ENCODE measurements around the gene SPHKAP. TPM values are rescaled to one million over a fixed set of nuclear protein-coding genes. Genes with fewer than 3 reads are reported as not detected.

Gene SPHKAP
- total and polyA plus RNA-seq, 9 donors: 0.34 to 26.4 (median 0.99) TPM

- Histone ChIP-seq H3K4me1 (ENCODE audit: insufficient read depth) (no peaks in the 10 kb centered on the region), H3K36me3 (no peaks in the 10 kb centered on the region), H3K4me3 (no peak overlapping the region), H3K9me3 (no peaks in the 10 kb centered on the region), H3K27ac (no peak overlapping the region), H3K27me3 (no peaks in the 10 kb centered on the region)
- no peak for DNase-seq
- 67 to 69% (median 68%) methylated on average over 3 of the region's 3 CpGs for WGBS, 3 donors
- TF ChIP-seq CTCF (IDR thresholded peaks at IDR 0.05) (no peak), EP300 (IDR thresholded peaks at IDR 0.05) (no peak), POLR2A (IDR thresholded peaks at IDR 0.05) (no peak)
- intact Hi-C loops (cut with DNase I): no loop called here
Measured at GRCh38 chr2:228140934-228141528, 40.5 kb downstream of the SPHKAP start.

GRCh38 chr2:228136027-228136426, 45.5 kb downstream of the SPHKAP start:
- Histone ChIP-seq H3K27me3 (no peaks in the 10 kb centered on the region), H3K4me1 (ENCODE audit: insufficient read depth) (no peaks in the 10 kb centered on the region), H3K4me3 (no peak overlapping the region), H3K36me3 (no peaks in the 10 kb centered on the region), H3K9me3 (no peaks in the 10 kb centered on the region), H3K27ac (no peak overlapping the region)
- DNase-seq: no peak
- TF ChIP-seq EP300 (IDR thresholded peaks at IDR 0.05): no peak
- TF ChIP-seq CTCF (IDR thresholded peaks at IDR 0.05): no peak
- TF ChIP-seq POLR2A (IDR thresholded peaks at IDR 0.05): no peak
- 64 to 71% (median 64%) methylated on average over 3 of the region's 3 CpGs for WGBS, 3 donors
- intact Hi-C loops (cut with DNase I): no loop called here

DNA sequence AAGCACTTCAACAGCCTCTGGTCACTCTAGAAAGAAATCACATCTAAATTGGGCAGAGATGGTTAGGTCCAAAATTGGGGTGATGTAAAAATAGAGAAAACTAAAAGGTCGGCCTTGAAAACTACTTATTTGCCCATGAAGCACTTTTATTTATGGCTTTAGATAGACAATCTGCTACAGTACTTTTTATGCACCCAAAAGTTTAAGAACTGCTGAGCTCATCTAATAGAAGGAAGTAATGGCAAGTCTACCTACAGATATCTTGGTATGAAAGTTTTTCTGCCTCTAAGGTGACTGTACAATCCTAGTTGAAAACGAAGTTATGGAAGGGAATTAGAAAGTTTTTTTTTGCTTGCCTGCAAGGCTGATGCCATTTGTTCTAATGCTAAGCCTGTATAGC, 46.2 kb downstream of the SPHKAP start:
- Histone ChIP-seq H3K4me1 (ENCODE audit: insufficient read depth) (no peaks in the 10 kb centered on the region), H3K27ac (no peak overlapping the region), H3K36me3 (no peaks in the 10 kb centered on the region), H3K4me3 (no peak overlapping the region), H3K27me3 (no peaks in the 10 kb centered on the region), H3K9me3 (no peaks in the 10 kb centered on the region)
- 69 to 75% (median 71%) methylated on average over 2 of the region's 2 CpGs for WGBS, 3 donors
- DNase-seq: no peak
- TF ChIP-seq POLR2A (IDR thresholded peaks at IDR 0.05) (no peak), CTCF (IDR thresholded peaks at IDR 0.05) (no peak), EP300 (IDR thresholded peaks at IDR 0.05) (no peak)
- intact Hi-C loops (cut with DNase I): no loop called here

DNA sequence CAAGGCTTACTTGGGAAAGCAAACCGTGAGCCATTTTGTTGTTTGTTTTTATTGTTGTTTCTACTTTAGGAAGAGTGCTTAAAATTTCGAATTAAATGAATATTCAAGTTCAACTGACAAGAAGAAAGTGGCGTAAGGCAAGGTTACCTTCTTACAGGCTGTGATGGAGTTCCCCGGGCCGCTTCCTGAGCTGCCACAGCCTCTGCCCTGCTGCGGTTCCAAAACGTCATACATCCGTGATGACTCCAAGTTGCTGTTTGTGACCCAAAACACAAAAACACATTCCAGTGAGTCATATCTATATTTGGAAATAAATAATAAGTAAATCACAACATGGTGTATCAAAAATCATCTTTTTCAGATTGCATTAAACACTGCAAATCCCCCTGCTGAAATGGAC, 49.7 kb downstream of the SPHKAP start:
- no peaks in the 10 kb centered on the region for H3K4me1 ChIP-seq (ENCODE audit: insufficient read depth)
- TF ChIP-seq POLR2A (IDR thresholded peaks at IDR 0.05): no peak
- TF ChIP-seq EP300 (IDR thresholded peaks at IDR 0.05): no peak
- no peak for TF ChIP-seq CTCF (IDR thresholded peaks at IDR 0.05)
- 72 to 78% (median 74%) methylated on average over 8 of the region's 8 CpGs for WGBS, 3 donors
- no peak for DNase-seq
- H3K9me3 ChIP-seq: no peaks in the 10 kb centered on the region
- H3K27me3 ChIP-seq: no peaks in the 10 kb centered on the region
- H3K4me3 ChIP-seq: no peak overlapping the region
- intact Hi-C loops (cut with DNase I): no loop called here
- no peak overlapping the region for H3K27ac ChIP-seq
- H3K36me3 ChIP-seq: no peaks in the 10 kb centered on the region
